GM18909 (cell line): ENCODE data around the gene GPC3.
"Not testable (repeated sequence)": the region's sequence is repeated elsewhere in the genome, so short reads cannot be mapped to it uniquely, and the experiment has no call there.

ENCODE experiments used
- ATAC-seq: cut with Tn5 transposase; IDR thresholded peaks from one replicate; pipeline ENCODE4 v1.9.1; 2021; ENCODE audit warnings: mild to moderate bottlenecking; ENCODE audit not compliant: unreplicated experiment, poor library complexity

The GPC3 gene

GRCh38 chrX:133999031-133999705 lies 13.8 kb upstream of the GPC3 start:
- ATAC-seq = no peak

GRCh38 chrX:133995759-133996158 lies 10.4 kb upstream of the GPC3 start:
- ATAC-seq = no peak

GRCh38 chrX:133994576-133994975 lies 9.2 kb upstream of the GPC3 start:
- ATAC-seq = no peak

GRCh38 chrX:133992882-133993281 lies 7.5 kb upstream of the GPC3 start:
- ATAC-seq = no peak

GRCh38 chrX:133991814-133992213 lies 6.4 kb upstream of the GPC3 start:
- ATAC-seq = no peak

- not testable (repeated sequence) for ATAC-seq
Measured at GRCh38 chrX:133991057-133991456, 5.7 kb upstream of the GPC3 start.

GRCh38 chrX:133989993-133990392 lies 4.6 kb upstream of the GPC3 start:
- no peak for ATAC-seq

- no peak for ATAC-seq
Measured at GRCh38 chrX:133989490-133989889, 4.1 kb upstream of the GPC3 start.

- no peak for ATAC-seq
Measured at GRCh38 chrX:133988010-133988409, 2.6 kb upstream of the GPC3 start.

- no peak for ATAC-seq
Measured at GRCh38 chrX:133987188-133987587, 1.8 kb upstream of the GPC3 start.

- ATAC-seq = no peak
Measured at GRCh38 chrX:133985967-133986683, 731 bp upstream of the GPC3 start.

- no peak for ATAC-seq
Measured at GRCh38 chrX:133984857-133985163, 584 bp downstream of the GPC3 start.

- no peak for ATAC-seq
Measured at GRCh38 chrX:133983974-133984845, 1.2 kb downstream of the GPC3 start.

GRCh38 chrX:133983256-133983973 lies 2.0 kb downstream of the GPC3 start:
- ATAC-seq = no peak

GRCh38 chrX:133981924-133982323 lies 3.5 kb downstream of the GPC3 start:
- ATAC-seq = no peak

GRCh38 chrX:133980832-133981588 lies 4.4 kb downstream of the GPC3 start:
- ATAC-seq = no peak

- no peak for ATAC-seq
Measured at GRCh38 chrX:133980406-133980805, 5.0 kb downstream of the GPC3 start.

GRCh38 chrX:133979641-133980230 lies 5.7 kb downstream of the GPC3 start:
- ATAC-seq = no peak

GRCh38 chrX:133973704-133974103 lies 11.7 kb downstream of the GPC3 start:
- no peak for ATAC-seq

GRCh38 chrX:133972916-133973315 lies 12.5 kb downstream of the GPC3 start:
- ATAC-seq = no peak
